Gastroesophageal sphincter (tissue), 3 donors: Measurements from ENCODE around the gene CFAP99.

Source experiments
- POLR2A ChIP-seq, 2 donors: fragments of 450-650 bp; IDR thresholded peaks; one replicate each; pipeline ENCODE4 v1.6.1; 2017; ENCODE audit warnings: antibody characterized with exemption in 2 of 2, mild to moderate bottlenecking in 2 of 2, moderate library complexity in 1 of 2
- POLR2AphosphoS5 ChIP-seq: sonication (generic); formaldehyde crosslinking; IDR thresholded peaks from one replicate; pipeline ENCODE4 v1.6.1; 2017; ENCODE audit warnings: antibody characterized with exemption
- TF ChIP-seq, protein P1 (sequence below), 4 experiments: fragments of 200-600 bp in 2 of 4; fragments of 450-650 bp in 2 of 4; sonication (generic) in 1 of 4; IDR thresholded peaks; one replicate each; pipeline ENCODE4 v1.5.1; 2017 to 2019; ENCODE audit warnings: antibody characterized with exemption in 4 of 4, mild to moderate bottlenecking in 2 of 4, moderate library complexity in 2 of 4

DNA sequence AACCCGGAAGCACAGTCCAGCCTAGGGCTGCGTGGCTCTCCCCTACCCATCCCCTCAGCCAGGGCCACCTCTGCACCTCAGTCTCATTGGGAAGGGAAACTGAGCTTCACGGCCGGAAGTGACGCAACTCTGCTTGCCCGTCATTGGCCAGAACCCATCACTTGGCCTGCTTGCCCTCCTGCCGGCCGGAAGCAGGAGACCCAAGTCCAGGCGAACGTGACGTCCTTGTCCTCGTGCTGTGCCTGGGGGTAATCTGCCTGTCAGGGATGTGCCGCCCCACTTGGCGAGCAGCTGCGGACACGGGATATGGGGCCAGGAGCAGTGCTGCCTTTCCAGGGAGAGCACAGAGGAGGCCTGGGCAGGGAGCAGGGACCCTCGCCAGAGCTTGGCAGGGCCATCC is 31.5 kb upstream of the CFAP99 start:
- TF ChIP-seq, protein P1, sequence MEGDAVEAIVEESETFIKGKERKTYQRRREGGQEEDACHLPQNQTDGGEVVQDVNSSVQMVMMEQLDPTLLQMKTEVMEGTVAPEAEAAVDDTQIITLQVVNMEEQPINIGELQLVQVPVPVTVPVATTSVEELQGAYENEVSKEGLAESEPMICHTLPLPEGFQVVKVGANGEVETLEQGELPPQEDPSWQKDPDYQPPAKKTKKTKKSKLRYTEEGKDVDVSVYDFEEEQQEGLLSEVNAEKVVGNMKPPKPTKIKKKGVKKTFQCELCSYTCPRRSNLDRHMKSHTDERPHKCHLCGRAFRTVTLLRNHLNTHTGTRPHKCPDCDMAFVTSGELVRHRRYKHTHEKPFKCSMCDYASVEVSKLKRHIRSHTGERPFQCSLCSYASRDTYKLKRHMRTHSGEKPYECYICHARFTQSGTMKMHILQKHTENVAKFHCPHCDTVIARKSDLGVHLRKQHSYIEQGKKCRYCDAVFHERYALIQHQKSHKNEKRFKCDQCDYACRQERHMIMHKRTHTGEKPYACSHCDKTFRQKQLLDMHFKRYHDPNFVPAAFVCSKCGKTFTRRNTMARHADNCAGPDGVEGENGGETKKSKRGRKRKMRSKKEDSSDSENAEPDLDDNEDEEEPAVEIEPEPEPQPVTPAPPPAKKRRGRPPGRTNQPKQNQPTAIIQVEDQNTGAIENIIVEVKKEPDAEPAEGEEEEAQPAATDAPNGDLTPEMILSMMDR (IDR thresholded peaks at IDR 0.05), result no peak
- TF ChIP-seq POLR2A (IDR thresholded peaks at IDR 0.05), result no peak
- TF ChIP-seq POLR2AphosphoS5, result no peak
